Spleen (tissue), 7 donors: ENCODE measurements around the gene PRKCA.

ENCODE experiments used
- CTCF ChIP-seq, 11 experiments: fragments of 200-600 bp in 7 of 11; fragments of 450-650 bp in 4 of 11; sonication (generic) in 4 of 11; IDR thresholded peaks in 8 of 11; conservative IDR thresholded peaks in 3 of 11; 1 replicate in 7 of 11; 2 replicates in 4 of 11; pipeline versions ENCODE4 v1.4.0 to v1.8.0; 2016 to 2021; ENCODE audit warnings: antibody characterized with exemption in 11 of 11, inconsistent platforms in 4 of 11, mild to moderate bottlenecking in 1 of 11
- POLR2A ChIP-seq, 3 donors: fragments of 450-650 bp; IDR thresholded peaks; one replicate each; pipeline ENCODE4 v1.5.1; 2017; ENCODE audit warnings: antibody characterized with exemption in 3 of 3, mild to moderate bottlenecking in 1 of 3
- donor health status: DM: no; HTN: no; CAD: no; lungs with moderate emphysema.
- donor health status: DM: no; HTN: no; CAD: no.
- donor health status: DM: no; HTN: no; CAD: no.

GRCh38 chr17:66841744-66842143 is 539.3 kb downstream of the PRKCA start:
- TF ChIP-seq CTCF (IDR thresholded peaks at IDR 0.05 in 8 of 11, conservative IDR thresholded peaks at IDR 0.05 in 3 of 11) (no peak), POLR2A (IDR thresholded peaks at IDR 0.05) (no peak)
